Epithelial cell of esophagus (primary cell): ENCODE data around the gene PRR33.

Experiments used
- DNase-seq: peaks from one replicate; pipeline ENCODE4 v3.0.0; 2010; ENCODE audit warnings: low read depth
- H3K4me3 ChIP-seq: 2 replicates; pipeline ENCODE4 v1.5.1; 2011; ENCODE audit warnings: mild to moderate bottlenecking, low read length, control low read depth
- TF ChIP-seq, protein P1 (sequence below): IDR thresholded peaks from 2 replicates; pipeline ENCODE4 v1.5.1; 2011; ENCODE audit warnings: low read depth, mild to moderate bottlenecking, low read length, control low read depth, inconsistent platforms; ENCODE audit not compliant: insufficient read depth; ENCODE audit errors: missing control alignments

PRR33 gene

DNA sequence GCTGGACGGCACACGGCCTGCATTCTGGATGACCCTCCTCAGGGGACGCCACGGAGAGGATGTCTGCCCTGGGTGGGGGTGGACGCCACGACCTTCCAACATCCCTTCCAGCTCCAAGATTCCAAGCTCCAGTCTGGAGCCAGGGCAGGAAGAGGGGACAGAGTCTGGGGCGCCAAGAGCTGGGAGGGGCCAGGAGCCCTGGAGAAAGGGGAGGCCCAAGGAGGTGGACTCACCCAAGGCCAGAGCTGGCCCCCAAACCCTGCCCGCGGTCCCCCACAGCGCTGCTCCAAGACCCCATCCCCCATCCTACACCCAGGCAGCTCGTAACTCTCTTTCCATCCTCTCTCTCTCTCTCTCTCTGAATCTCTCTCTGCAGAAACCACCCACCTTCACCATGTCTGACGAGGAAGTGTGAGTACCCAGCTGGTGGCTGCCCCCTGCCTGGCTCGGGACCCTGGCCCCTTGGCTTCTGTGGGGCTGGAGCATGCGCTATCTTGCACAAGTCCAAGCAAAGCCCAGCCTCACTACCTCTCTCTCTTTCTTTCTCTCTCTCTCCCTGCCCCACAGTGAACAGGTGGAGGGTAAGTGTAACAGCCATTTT is 30.9 kb upstream of the PRR33 start:
- TF ChIP-seq, protein P1, sequence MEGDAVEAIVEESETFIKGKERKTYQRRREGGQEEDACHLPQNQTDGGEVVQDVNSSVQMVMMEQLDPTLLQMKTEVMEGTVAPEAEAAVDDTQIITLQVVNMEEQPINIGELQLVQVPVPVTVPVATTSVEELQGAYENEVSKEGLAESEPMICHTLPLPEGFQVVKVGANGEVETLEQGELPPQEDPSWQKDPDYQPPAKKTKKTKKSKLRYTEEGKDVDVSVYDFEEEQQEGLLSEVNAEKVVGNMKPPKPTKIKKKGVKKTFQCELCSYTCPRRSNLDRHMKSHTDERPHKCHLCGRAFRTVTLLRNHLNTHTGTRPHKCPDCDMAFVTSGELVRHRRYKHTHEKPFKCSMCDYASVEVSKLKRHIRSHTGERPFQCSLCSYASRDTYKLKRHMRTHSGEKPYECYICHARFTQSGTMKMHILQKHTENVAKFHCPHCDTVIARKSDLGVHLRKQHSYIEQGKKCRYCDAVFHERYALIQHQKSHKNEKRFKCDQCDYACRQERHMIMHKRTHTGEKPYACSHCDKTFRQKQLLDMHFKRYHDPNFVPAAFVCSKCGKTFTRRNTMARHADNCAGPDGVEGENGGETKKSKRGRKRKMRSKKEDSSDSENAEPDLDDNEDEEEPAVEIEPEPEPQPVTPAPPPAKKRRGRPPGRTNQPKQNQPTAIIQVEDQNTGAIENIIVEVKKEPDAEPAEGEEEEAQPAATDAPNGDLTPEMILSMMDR: no peak
- no peak for DNase-seq

DNA sequence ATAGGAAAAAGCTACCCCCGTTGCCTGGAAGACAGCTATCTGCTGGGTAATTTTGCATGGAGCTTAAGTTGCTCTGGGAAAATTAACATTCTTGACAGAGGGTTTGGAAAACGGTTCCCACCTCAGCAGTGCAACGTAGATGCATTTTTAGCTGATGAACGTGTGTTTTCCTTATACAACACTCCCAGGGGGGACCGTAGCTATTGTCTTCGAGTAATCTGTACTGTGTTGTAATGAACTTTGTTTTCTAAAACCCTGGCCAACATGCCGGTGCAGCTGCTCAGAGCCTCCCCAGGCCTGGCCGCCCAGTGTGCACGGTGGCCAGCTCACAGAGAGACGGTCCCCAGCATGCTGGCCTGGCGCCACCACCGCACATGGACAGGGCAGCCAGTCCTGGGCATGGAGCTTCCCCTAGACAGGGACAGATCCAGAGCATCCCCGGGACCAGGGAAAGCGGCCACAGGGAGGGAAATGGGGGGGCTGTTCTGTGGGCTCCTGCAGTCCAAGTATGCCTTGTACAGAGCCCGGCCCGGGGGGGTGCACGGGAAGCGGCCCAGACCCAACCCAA is 30.0 kb upstream of the PRR33 start:
- TF ChIP-seq, protein P1: no peak
- no peak for DNase-seq
- H3K4me3 ChIP-seq: no peak overlapping the region

More for the DNA sequence above, 30.9 kb upstream of the PRR33 start:
- H3K4me3 ChIP-seq: no peak overlapping the region

DNA sequence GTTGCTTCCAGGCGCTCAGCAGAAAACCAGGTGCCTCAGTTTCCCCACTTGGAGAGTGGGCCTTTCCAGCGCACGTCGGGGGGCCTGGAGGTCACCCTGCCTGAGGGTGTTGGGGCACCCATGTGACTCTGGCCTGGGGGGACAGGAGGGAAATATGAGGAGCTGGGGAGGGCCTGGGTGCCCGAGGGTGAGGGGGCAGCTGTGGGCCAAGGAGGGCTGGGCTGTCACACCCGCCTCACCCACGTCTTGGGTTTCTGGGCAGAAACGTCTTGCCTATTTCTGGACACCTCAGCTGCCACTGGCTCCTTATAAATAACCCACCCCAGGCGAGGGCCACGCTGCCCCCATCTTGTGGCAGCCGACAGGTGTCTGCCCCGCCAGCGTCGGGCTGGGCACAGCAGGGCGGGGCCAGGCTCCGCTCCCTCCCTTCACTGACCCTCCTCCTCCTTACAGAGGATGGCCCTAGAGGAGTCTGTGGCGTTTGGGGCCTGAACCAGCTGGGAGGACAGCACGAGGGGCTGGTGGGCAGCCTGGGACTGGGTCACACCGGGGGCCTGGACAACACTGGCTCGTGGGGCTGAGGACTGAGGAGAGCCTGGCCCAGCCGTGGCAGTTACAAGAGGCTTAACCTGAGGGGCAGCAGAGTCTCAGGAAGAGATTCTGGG is 29.3 kb upstream of the PRR33 start:
- no peak for DNase-seq
- TF ChIP-seq, protein P1: no peak
- H3K4me3 ChIP-seq: no peak overlapping the region

DNA sequence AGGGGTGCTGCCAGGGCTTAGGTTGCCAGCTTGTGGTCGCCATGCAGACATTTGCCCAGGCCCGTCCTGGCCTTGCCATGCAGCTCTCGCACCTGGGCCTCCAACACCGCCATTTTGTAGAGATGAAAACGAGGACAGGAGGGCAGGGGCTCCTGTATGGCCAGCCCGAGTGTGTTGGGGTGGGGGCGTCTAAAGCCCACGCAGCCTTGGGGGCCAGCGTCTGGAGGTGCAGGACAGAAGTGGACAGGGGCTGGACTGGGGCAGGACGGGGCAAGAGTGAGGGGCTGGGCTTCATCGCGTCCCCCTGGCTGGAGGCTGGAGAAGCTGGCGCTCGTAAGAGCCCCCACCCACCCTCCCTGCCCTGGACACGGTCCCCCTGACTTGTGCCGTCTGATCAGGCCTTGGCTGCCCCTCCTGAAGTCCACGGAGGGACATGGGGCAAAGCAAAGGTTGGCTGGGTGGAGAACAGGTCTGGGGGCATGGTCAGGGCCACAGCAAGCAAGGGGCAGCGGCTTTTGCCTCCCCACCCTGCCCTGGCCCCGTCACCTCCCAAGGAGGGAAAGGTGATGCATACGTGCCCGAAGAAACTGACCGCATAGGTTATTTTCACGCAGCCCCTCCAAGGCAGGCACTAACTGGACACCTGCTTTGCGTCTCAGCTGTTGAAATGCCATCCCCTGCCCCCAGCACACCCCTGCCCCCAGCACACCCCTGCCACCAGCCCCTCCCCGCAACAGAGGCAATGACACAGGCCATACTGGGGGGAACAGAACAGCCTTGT is 28.6 kb upstream of the PRR33 start:
- TF ChIP-seq, protein P1: no peak
- H3K4me3 ChIP-seq: no peak overlapping the region
- DNase-seq: no peak

DNA sequence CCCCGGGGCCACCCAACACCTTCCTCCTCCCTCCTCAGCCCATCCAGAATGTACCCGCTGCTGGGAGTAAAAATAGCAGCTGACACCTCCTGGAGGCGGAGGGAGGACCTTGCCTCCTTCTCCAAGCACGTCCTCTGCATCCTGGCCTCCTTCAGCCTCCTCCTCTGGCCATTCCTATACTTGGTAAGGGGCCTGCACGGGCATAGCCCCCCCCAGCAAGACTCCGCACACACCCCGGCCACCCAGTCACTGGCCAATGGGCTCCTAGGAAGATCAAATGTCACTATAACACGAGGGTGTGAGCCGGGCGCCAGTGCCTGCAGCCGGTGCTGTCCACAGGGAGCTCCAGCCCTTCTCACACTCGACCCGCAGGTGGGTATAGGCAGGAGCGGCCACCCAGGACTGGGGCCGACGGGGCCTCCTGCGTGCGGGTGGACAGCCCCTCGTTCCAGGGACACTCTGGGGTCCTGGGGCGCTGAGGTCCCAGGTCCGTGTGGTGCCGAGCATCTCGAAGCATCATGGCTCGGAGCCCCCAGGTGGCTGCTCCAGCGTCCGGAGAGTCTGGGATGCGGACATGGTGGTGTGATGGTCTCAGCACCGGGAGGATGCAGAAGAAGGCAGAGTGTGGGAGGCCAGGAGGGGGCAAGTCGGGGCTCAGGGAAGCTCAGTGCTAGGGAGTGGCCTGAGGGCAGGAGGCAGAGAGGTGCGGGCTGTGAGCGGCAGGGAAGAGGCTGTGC is 27.9 kb upstream of the PRR33 start, which contains the start of gene TNNT3:
TSS of gene TNNT3 (plus strand) at position 313 of the 737 bp plus-strand sequence. CDS start 3,172 bp downstream, outside the sequence.
- DNase-seq: no peak
- H3K4me3 ChIP-seq: no peak within 1 kb of the TSS

More for the DNA sequence above, 27.9 kb upstream of the PRR33 start, which contains the start of gene TNNT3:
- TF ChIP-seq, protein P1: no peak
